Measurements from ENCODE around the gene NEB. TPM values are rescaled to one million over a fixed set of nuclear protein-coding genes. Genes with fewer than 3 reads are reported as not detected.

NEB gene
- total and polyA plus RNA-seq, 2 of the 13 experiments (the other 11 are each of a cell fraction or from before 2014, with no cell fraction given), result 0.21 to 0.24 TPM

GRCh38 chr2:151760139-151760650 is 25.9 kb upstream of the NEB start (continued):
- no peak for TF ChIP-seq SOX13 (IDR thresholded peaks at IDR 0.05)
- peak in 1 of 2 experiments; percentile 84; a peak in 2 of 4 replicates for TF ChIP-seq SOX13 (CRISPR knock-in tag; conservative IDR thresholded peaks at IDR 0.05 in 1 of 2, IDR thresholded peaks at IDR 0.05 in 1 of 2)
- no peak for TF ChIP-seq IRX3 (CRISPR knock-in tag; IDR thresholded peaks at IDR 0.05; ENCODE audit: borderline replicate concordance, low read depth)
- TF ChIP-seq ZNF317 (CRISPR knock-in tag; IDR thresholded peaks at IDR 0.05), result 0 out of 2 replicates have a peak, but pooled peaks have one; percentile 39
- 0 out of 2 replicates have a peak, but pooled peaks have one; percentile 45 for TF ChIP-seq ZNF800 (CRISPR knock-in tag; IDR thresholded peaks at IDR 0.05)
- peak; percentile 76; the same call in 1 of the 2 replicates for TF ChIP-seq ZNF788 (CRISPR knock-in tag; IDR thresholded peaks at IDR 0.05; ENCODE audit: borderline replicate concordance)
- TF ChIP-seq EED (CRISPR knock-in tag; IDR thresholded peaks at IDR 0.05), result 0 out of 2 replicates have a peak, but pooled peaks have one; percentile 21
- TF ChIP-seq ZNF792 (CRISPR knock-in tag; IDR thresholded peaks at IDR 0.05), result no peak; the same call in 1 of the 2 replicates
- TF ChIP-seq ZFP36 (IDR thresholded peaks at IDR 0.05; ENCODE audit: borderline replicate concordance, low read depth, low read length, partially characterized antibody), result no peak
- peak; percentile 98 for TF ChIP-seq PITX1 (CRISPR knock-in tag; IDR thresholded peaks at IDR 0.05)
- TF ChIP-seq IKZF4 (CRISPR knock-in tag; IDR thresholded peaks at IDR 0.05; ENCODE audit: borderline replicate concordance, low read depth, not compliant biosample characterization), result no peak
- peak; percentile 83; the same call in 1 of the 2 replicates for TF ChIP-seq AKAP8 (CRISPR knock-in tag; IDR thresholded peaks at IDR 0.05)
- peak; percentile 49 for TF ChIP-seq ATF3 (CRISPR knock-in tag; IDR thresholded peaks at IDR 0.05)
- TF ChIP-seq CREB3 (CRISPR knock-in tag; IDR thresholded peaks at IDR 0.05), result no peak
- TF ChIP-seq ZNF703 (CRISPR knock-in tag; IDR thresholded peaks at IDR 0.05; ENCODE audit: borderline replicate concordance), result no peak
- no peak for TF ChIP-seq ZNF362 (CRISPR knock-in tag; IDR thresholded peaks at IDR 0.05; ENCODE audit: borderline replicate concordance)
- no peak for TF ChIP-seq ZNF484 (CRISPR knock-in tag; IDR thresholded peaks at IDR 0.05; ENCODE audit: borderline replicate concordance, low read depth)
- no peak for TF ChIP-seq ZNF30 (CRISPR knock-in tag; IDR thresholded peaks at IDR 0.05)
- TF ChIP-seq GABPB1 (CRISPR knock-in tag; IDR thresholded peaks at IDR 0.05), result no peak
- peak; percentile 91 for TF ChIP-seq MAX (IDR thresholded peaks at IDR 0.05)
- peak; percentile 52; the same call in 1 of the 2 replicates for TF ChIP-seq PPARG (CRISPR knock-in tag; conservative IDR thresholded peaks at IDR 0.05)
- 0 out of 2 replicates have a peak, but pooled peaks have one; percentile 51 for TF ChIP-seq MIER2 (CRISPR knock-in tag; IDR thresholded peaks at IDR 0.05)
- peak; percentile 71; the same call in 1 of the 2 replicates for TF ChIP-seq TRIM24 (CRISPR knock-in tag; IDR thresholded peaks at IDR 0.05)
- TF ChIP-seq ZKSCAN8 (CRISPR knock-in tag; IDR thresholded peaks at IDR 0.05; ENCODE audit: borderline replicate concordance), result 0 out of 2 replicates have a peak, but pooled peaks have one; percentile 49
- no peak for TF ChIP-seq HOXA9 (CRISPR knock-in tag; IDR thresholded peaks at IDR 0.05; ENCODE audit: borderline replicate concordance)
- TF ChIP-seq HDAC1 (CRISPR knock-in tag; IDR thresholded peaks at IDR 0.05), result peak; percentile 68
